ENCODE data around the gene SEC22A. TPM values are rescaled to one million over a fixed set of nuclear protein-coding genes. Genes with fewer than 3 reads are reported as not detected.
"Not testable (repeated sequence)": the region's sequence is repeated elsewhere in the genome, so short reads cannot be mapped to it uniquely, and the experiment has no call there.

Gene SEC22A
- total and polyA plus RNA-seq, 4 donors, result 6.9 to 47.7 (median 11.9) TPM

DNA sequence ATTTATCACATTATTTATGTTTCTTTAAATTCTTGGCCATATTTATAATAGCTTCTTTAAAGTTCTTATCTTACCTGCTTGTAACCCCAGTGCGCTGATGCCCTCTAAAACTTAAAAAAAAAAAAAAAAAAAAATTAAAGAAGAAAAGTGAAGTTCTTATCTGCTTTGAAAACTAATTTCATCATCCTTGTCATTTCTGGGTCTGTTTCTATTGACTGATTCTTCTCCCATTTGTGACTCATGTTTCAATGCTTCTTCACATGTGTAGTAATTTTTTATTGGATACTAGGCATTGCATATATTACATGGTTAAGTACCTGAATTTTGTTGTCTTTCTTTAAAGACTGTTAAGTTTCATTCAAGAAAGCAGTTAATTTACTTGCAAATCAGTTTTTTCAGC, 3.4 kb upstream of the SEC22A start:
- peaks cover 0 to 9% (median 4%) of the 10 kb centered on the region in 5 donors for H3K4me1 ChIP-seq (ENCODE audit: control insufficient read depth in 5 of 5, insufficient read depth in 5 of 5, low read length in 5 of 5)
- no peaks in the 10 kb centered on the region for H3K27me3 ChIP-seq (ENCODE audit: control insufficient read depth in 3 of 3, insufficient read depth in 3 of 3, low read length in 2 of 3)
- DNase-seq (no peak), ATAC-seq (ENCODE audit: insufficient read depth, low FRiP score) (no peak)
- no peak overlapping the region for H3K4me3 ChIP-seq
- H3K9ac ChIP-seq (ENCODE audit: insufficient read depth in 1 of 2, low read length in 2 of 2), result no peak overlapping the region
- 97 to 100% methylated on average over 1 of the region's 1 CpG for WGBS, 2 donors
- no peak overlapping the region for H3K27ac ChIP-seq (ENCODE audit: low read depth in 1 of 2, low read length in 1 of 2)
- no peaks in the 10 kb centered on the region for H3K9me3 ChIP-seq (ENCODE audit: control insufficient read depth in 4 of 4, insufficient read depth in 3 of 4, low read length in 3 of 4)
- H3K36me3 ChIP-seq (ENCODE audit: control insufficient read depth in 4 of 4, insufficient read depth in 4 of 4, low read length in 4 of 4), result no peaks in the 10 kb centered on the region
- TF ChIP-seq, protein P1, sequence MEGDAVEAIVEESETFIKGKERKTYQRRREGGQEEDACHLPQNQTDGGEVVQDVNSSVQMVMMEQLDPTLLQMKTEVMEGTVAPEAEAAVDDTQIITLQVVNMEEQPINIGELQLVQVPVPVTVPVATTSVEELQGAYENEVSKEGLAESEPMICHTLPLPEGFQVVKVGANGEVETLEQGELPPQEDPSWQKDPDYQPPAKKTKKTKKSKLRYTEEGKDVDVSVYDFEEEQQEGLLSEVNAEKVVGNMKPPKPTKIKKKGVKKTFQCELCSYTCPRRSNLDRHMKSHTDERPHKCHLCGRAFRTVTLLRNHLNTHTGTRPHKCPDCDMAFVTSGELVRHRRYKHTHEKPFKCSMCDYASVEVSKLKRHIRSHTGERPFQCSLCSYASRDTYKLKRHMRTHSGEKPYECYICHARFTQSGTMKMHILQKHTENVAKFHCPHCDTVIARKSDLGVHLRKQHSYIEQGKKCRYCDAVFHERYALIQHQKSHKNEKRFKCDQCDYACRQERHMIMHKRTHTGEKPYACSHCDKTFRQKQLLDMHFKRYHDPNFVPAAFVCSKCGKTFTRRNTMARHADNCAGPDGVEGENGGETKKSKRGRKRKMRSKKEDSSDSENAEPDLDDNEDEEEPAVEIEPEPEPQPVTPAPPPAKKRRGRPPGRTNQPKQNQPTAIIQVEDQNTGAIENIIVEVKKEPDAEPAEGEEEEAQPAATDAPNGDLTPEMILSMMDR (IDR thresholded peaks at IDR 0.05; ENCODE audit: control extremely low read depth, extremely low read depth), result no peak

DNA sequence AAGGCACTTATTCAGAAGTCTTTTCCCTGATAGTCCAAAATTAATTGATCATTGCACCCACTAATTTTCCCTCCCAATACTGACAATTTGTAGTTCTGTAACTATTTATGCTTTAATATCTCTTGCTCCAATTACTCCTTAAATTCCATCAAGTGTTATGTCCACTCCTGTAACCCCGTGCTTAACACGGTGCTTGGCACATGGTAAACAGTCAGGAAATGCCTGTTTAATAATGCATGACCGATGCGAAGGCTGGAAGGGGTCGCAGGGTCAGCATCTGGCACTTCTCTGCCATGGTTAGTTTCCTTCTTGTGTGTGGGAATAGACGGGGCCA, 553 bp upstream of the SEC22A start:
- DNase-seq (no peak), ATAC-seq (ENCODE audit: insufficient read depth, low FRiP score) (peak; percentile 2)
- Histone ChIP-seq H3K4me1 (ENCODE audit: control insufficient read depth in 5 of 5, insufficient read depth in 5 of 5, low read length in 5 of 5) (peaks cover 0 to 9% (median 4%) of the 10 kb centered on the region in 5 donors), H3K9ac (ENCODE audit: insufficient read depth in 1 of 2, low read length in 2 of 2) (peak overlapping the region in 1 of 2 donors; percentile 88), H3K36me3 (ENCODE audit: control insufficient read depth in 4 of 4, insufficient read depth in 4 of 4, low read length in 4 of 4) (no peaks in the 10 kb centered on the region), H3K4me3 (peak overlapping the region; percentile 81), H3K27me3 (ENCODE audit: control insufficient read depth in 3 of 3, insufficient read depth in 3 of 3, low read length in 2 of 3) (no peaks in the 10 kb centered on the region), H3K9me3 (ENCODE audit: control insufficient read depth in 4 of 4, insufficient read depth in 3 of 4, low read length in 3 of 4) (no peaks in the 10 kb centered on the region), H3K27ac (ENCODE audit: low read depth in 1 of 2, low read length in 1 of 2) (peak overlapping the region; percentile 43 to 48)
- 1 to 2% methylated on average over 6 of the region's 6 CpGs for WGBS, 2 donors
- TF ChIP-seq, protein P1 (IDR thresholded peaks at IDR 0.05; ENCODE audit: control extremely low read depth, extremely low read depth), result no peak

GRCh38 chr3:123202451-123202850, 708 bp downstream of the SEC22A start:
- ATAC-seq (ENCODE audit: insufficient read depth, low FRiP score) (no peak), DNase-seq (peak; percentile 16 to 50 (median 28))
- Histone ChIP-seq H3K4me3 (peak overlapping the region; percentile 81), H3K4me1 (ENCODE audit: control insufficient read depth in 5 of 5, insufficient read depth in 5 of 5, low read length in 5 of 5) (peaks cover 0 to 9% (median 4%) of the 10 kb centered on the region in 5 donors), H3K27me3 (ENCODE audit: control insufficient read depth in 3 of 3, insufficient read depth in 3 of 3, low read length in 2 of 3) (no peaks in the 10 kb centered on the region), H3K36me3 (ENCODE audit: control insufficient read depth in 4 of 4, insufficient read depth in 4 of 4, low read length in 4 of 4) (no peaks in the 10 kb centered on the region), H3K9me3 (ENCODE audit: control insufficient read depth in 4 of 4, insufficient read depth in 3 of 4, low read length in 3 of 4) (no peaks in the 10 kb centered on the region), H3K9ac (ENCODE audit: insufficient read depth in 1 of 2, low read length in 2 of 2) (peak overlapping the region; percentile 87 to 95), H3K27ac (ENCODE audit: low read depth in 1 of 2, low read length in 1 of 2) (peak overlapping the region; percentile 40 to 93)
- 1% methylated on average over 7 of the region's 7 CpGs for WGBS, 2 donors
- TF ChIP-seq, protein P1 (IDR thresholded peaks at IDR 0.05; ENCODE audit: control extremely low read depth, extremely low read depth), result no peak

- DNase-seq, result no peak
- peaks cover 0 to 7% (median 4%) of the 10 kb centered on the region in 4 donors for H3K36me3 ChIP-seq (ENCODE audit: control insufficient read depth in 4 of 4, insufficient read depth in 4 of 4, low read length in 4 of 4)
- no peak overlapping the region for H3K9ac ChIP-seq (ENCODE audit: insufficient read depth in 1 of 2, low read length in 2 of 2)
- H3K9me3 ChIP-seq (ENCODE audit: control insufficient read depth in 4 of 4, insufficient read depth in 3 of 4, low read length in 3 of 4), result no peaks in the 10 kb centered on the region
- H3K4me1 ChIP-seq (ENCODE audit: control insufficient read depth in 5 of 5, insufficient read depth in 5 of 5, low read length in 5 of 5), result peaks cover 0 to 7% (median 0%) of the 10 kb centered on the region in 5 donors
- no peak overlapping the region for H3K4me3 ChIP-seq
- TF ChIP-seq, protein P1 (IDR thresholded peaks at IDR 0.05; ENCODE audit: control extremely low read depth, extremely low read depth), result no peak
- H3K27ac ChIP-seq (ENCODE audit: low read depth in 1 of 2, low read length in 1 of 2), result no peak overlapping the region
- ATAC-seq (ENCODE audit: insufficient read depth, low FRiP score), result no peak
- WGBS, 2 donors, result 92 to 93% methylated on average over 1 of the region's 1 CpG
- no peaks in the 10 kb centered on the region for H3K27me3 ChIP-seq (ENCODE audit: control insufficient read depth in 3 of 3, insufficient read depth in 3 of 3, low read length in 2 of 3)
Measured at GRCh38 chr3:123218990-123219389, 17.2 kb downstream of the SEC22A start.

DNA sequence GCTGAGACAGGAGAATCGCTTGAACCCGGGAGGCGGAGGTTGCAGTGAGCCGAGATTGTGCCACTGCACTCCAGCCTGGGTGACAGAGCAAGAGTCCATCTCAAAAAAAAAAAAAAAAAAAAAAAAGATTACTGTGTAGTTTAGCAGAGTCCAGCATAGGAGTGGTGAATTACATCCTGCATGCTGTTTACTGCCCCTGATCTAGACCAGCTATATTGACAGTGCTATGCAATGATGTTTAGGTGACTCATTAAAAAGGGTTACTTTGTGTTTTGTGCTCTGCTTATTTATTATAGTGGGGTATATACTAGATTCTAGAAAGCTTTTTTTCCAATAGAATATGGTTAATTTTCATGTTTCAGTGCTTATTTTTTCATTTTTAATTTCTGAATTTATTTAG, 19.6 kb downstream of the SEC22A start:
- not testable (repeated sequence) for H3K9me3 ChIP-seq (ENCODE audit: control insufficient read depth in 4 of 4, insufficient read depth in 3 of 4, low read length in 3 of 4); H3K9ac ChIP-seq (ENCODE audit: insufficient read depth in 1 of 2, low read length in 2 of 2); H3K27ac ChIP-seq (ENCODE audit: low read depth in 1 of 2, low read length in 1 of 2); ATAC-seq (ENCODE audit: insufficient read depth, low FRiP score); H3K4me3 ChIP-seq; H3K36me3 ChIP-seq (ENCODE audit: control insufficient read depth in 4 of 4, insufficient read depth in 4 of 4, low read length in 4 of 4); DNase-seq; H3K27me3 ChIP-seq (ENCODE audit: control insufficient read depth in 3 of 3, insufficient read depth in 3 of 3, low read length in 2 of 3); H3K4me1 ChIP-seq (ENCODE audit: control insufficient read depth in 5 of 5, insufficient read depth in 5 of 5, low read length in 5 of 5)
- WGBS, 2 donors, result 100% methylated on average over 4 of the region's 4 CpGs; no CpG with 5 or more reads in 1 of the 2 donors

Measured in lung (tissue), 12 donors.